ENCODE results near the gene PSD4. TPM values are rescaled to one million over a fixed set of nuclear protein-coding genes. Genes with fewer than 3 reads are reported as not detected.

The PSD4 gene
- total RNA-seq, 1 experiment from 2014 or later = 1.0 TPM

GRCh38 chr2:113171334-113172075, 2.3 kb upstream of the PSD4 start:
- Histone ChIP-seq H3K4ac (ENCODE audit: low read depth, low read length) (no peak overlapping the region), H2BK15ac (ENCODE audit: low read depth, low read length) (no peak overlapping the region), H3T11ph (ENCODE audit: low read length) (no peak overlapping the region), H3K23me2 (ENCODE audit: insufficient read length, low read depth, low read length, poor library complexity, severe bottlenecking) (no peaks in the 10 kb centered on the region), H3K79me1 (ENCODE audit: insufficient read depth, low read depth, low read length, poor library complexity, severe bottlenecking) (no peaks in the 10 kb centered on the region), H4K8ac (replicated peaks; ENCODE audit: insufficient read length, low read depth, low read length) (no peak overlapping the region), H3K23ac (ENCODE audit: insufficient read length, low read depth, low read length) (no peak overlapping the region), H3K9ac (ENCODE audit: extremely low read depth, insufficient read length, low read length) (no peak overlapping the region), H2BK12ac (ENCODE audit: insufficient read length, low read depth, low read length) (no peak overlapping the region), H4K91ac (ENCODE audit: insufficient read length, low read depth, low read length) (no peak overlapping the region), H2BK120ac (ENCODE audit: low read depth, low read length, poor library complexity, severe bottlenecking) (no peak overlapping the region), H2AK5ac (ENCODE audit: insufficient read length, low read length) (no peak overlapping the region), H3K14ac (ENCODE audit: insufficient read depth, low read length) (no peak overlapping the region), H4K20me1 (ENCODE audit: control insufficient read depth, insufficient read depth, insufficient read length) (no peaks in the 10 kb centered on the region), H2BK5ac (ENCODE audit: insufficient read length, low read length) (no peak overlapping the region), H3K56ac (ENCODE audit: insufficient read length, low read depth, low read length) (no peak overlapping the region), H3K4me2 (ENCODE audit: insufficient read depth, insufficient read length, low read length) (no peak overlapping the region), H4K5ac (ENCODE audit: insufficient read length, low read depth, low read length) (no peak overlapping the region), H2BK20ac (ENCODE audit: low read depth, low read length, poor library complexity, severe bottlenecking) (no peak overlapping the region), H3K4me1 (ENCODE audit: insufficient read depth, low read length) (no peaks in the 10 kb centered on the region; the same call in 1 of the 2 replicates), H3K9me3 (ENCODE audit: control insufficient read depth, low read depth, low read length) (no peaks in the 10 kb centered on the region), H3K27me3 (ENCODE audit: insufficient read depth, low read length) (no peaks in the 10 kb centered on the region), H3K79me2 (ENCODE audit: insufficient read depth, low read length) (no peaks in the 10 kb centered on the region), H3K27ac (ENCODE audit: insufficient read length, low read depth, low read length) (no peak overlapping the region), H2AFZ (ENCODE audit: low read length) (no peak overlapping the region), H3K18ac (ENCODE audit: insufficient read length, low read depth, low read length) (no peak overlapping the region)
- no peaks in the 10 kb centered on the region; a peak in 1 of 5 replicates for H3K9me3 Mint-ChIP-seq
- no peaks in the 10 kb centered on the region; a peak in 2 of 7 replicates for H3K36me3 Mint-ChIP-seq (ENCODE audit: insufficient read depth in 1 of 3, low read depth in 3 of 3)
- no peak for TF ChIP-seq CTCF (conservative IDR thresholded peaks at IDR 0.05)
- no peak for DNase-seq
- peaks cover 10% of the 10 kb centered on the region for H3K27me3 Mint-ChIP-seq (ENCODE audit: low read depth)
- no peak overlapping the region for H3K27ac Mint-ChIP-seq
- WGBS (ENCODE audit: extremely low coverage, insufficient read length, low lambda C conversion rate) = no CpG with 5 or more reads among the region's 8 CpGs
- H3K4me3 Mint-ChIP-seq = no peak overlapping the region
- H3K4me1 Mint-ChIP-seq = peaks cover 15% of the 10 kb centered on the region in 2 experiments
